Measurements from ENCODE around the gene ESPNL. TPM values are rescaled to one million over a fixed set of nuclear protein-coding genes. Genes with fewer than 3 reads are reported as not detected.

Gene ESPNL
- polyA plus RNA-seq, 1 donor (not counting 4 experiments of a cell fraction or from before 2014, with no cell fraction given): 0.16 TPM

- DNase-seq (ENCODE audit: low read depth, low spot score) (no peak), FAIRE-seq (no peak)
- Histone ChIP-seq H3K9me1 (ENCODE audit: control insufficient read depth, extremely low read depth, insufficient read depth, low read length) (no peaks in the 10 kb centered on the region), H3K36me3 (ENCODE audit: control insufficient read depth in 2 of 2, extremely low read depth in 1 of 2, insufficient read depth in 2 of 2, low read length in 2 of 2) (no peaks in the 10 kb centered on the region), H3K9me3 (ENCODE audit: control insufficient read depth, low read depth, low read length) (no peaks in the 10 kb centered on the region), H2AFZ (ENCODE audit: control insufficient read depth, low read length) (no peak overlapping the region), H3K27ac (ENCODE audit: control insufficient read depth, insufficient read depth, low read length) (no peak overlapping the region), H3K4me3 (ENCODE audit: control insufficient read depth in 2 of 3, extremely low read depth in 1 of 3, insufficient read depth in 2 of 3, low read depth in 1 of 3, low read length in 3 of 3) (no peak overlapping the region), H3K4me1 (ENCODE audit: control insufficient read depth, extremely low read depth, insufficient read depth, low read length) (no peaks in the 10 kb centered on the region), H3K4me2 (ENCODE audit: control insufficient read depth, extremely low read depth, insufficient read depth, low read depth, low read length) (no peak overlapping the region), H3K27me3 (ENCODE audit: control insufficient read depth, extremely low read depth, insufficient read depth, low read length) (no peaks in the 10 kb centered on the region), H3K79me2 (ENCODE audit: control insufficient read depth, insufficient read depth, low read length) (no peaks in the 10 kb centered on the region), H4K20me1 (ENCODE audit: control insufficient read depth, extremely low read depth, insufficient read depth, low read length) (no peaks in the 10 kb centered on the region), H3K9ac (ENCODE audit: control insufficient read depth, extremely low read depth, insufficient read depth, low read length) (no peak overlapping the region)
- dilution Hi-C loops (cut with MboI; ENCODE audit: extremely low pct_ligation_motif_present, low sequenced_read_pairs): no loop called here
- TF ChIP-seq EZH2 (IDR thresholded peaks at IDR 0.05; ENCODE audit: low read length) (no peak), CTCF (optimal IDR thresholded peaks at IDR 0.05 in 1 of 3, IDR thresholded peaks at IDR 0.05 in 1 of 3, conservative IDR thresholded peaks at IDR 0.05 in 1 of 3; ENCODE audit: extremely low read depth in 1 of 3, insufficient read depth in 2 of 3, low read length in 3 of 3) (peak in 2 of 3 experiments; percentile 32 to 42)
Observed at GRCh38 chr2:238106698-238107524, 6.8 kb downstream of the ESPNL start.

- H3K9me3 ChIP-seq (ENCODE audit: control insufficient read depth, low read depth, low read length): no peaks in the 10 kb centered on the region
- no peak overlapping the region for H3K27ac ChIP-seq (ENCODE audit: control insufficient read depth, insufficient read depth, low read length)
- no peak for DNase-seq (ENCODE audit: low read depth, low spot score)
- no peaks in the 10 kb centered on the region for H3K36me3 ChIP-seq (ENCODE audit: control insufficient read depth in 2 of 2, extremely low read depth in 1 of 2, insufficient read depth in 2 of 2, low read length in 2 of 2)
- no peaks in the 10 kb centered on the region for H3K79me2 ChIP-seq (ENCODE audit: control insufficient read depth, insufficient read depth, low read length)
- no peak overlapping the region for H2AFZ ChIP-seq (ENCODE audit: control insufficient read depth, low read length)
- TF ChIP-seq CTCF (optimal IDR thresholded peaks at IDR 0.05 in 1 of 3, IDR thresholded peaks at IDR 0.05 in 1 of 3, conservative IDR thresholded peaks at IDR 0.05 in 1 of 3; ENCODE audit: extremely low read depth in 1 of 3, insufficient read depth in 2 of 3, low read length in 3 of 3) (no peak), EZH2 (IDR thresholded peaks at IDR 0.05; ENCODE audit: low read length) (no peak)
- H3K9me1 ChIP-seq (ENCODE audit: control insufficient read depth, extremely low read depth, insufficient read depth, low read length): no peaks in the 10 kb centered on the region
- no peak for FAIRE-seq
- no peak overlapping the region for H3K9ac ChIP-seq (ENCODE audit: control insufficient read depth, extremely low read depth, insufficient read depth, low read length)
- H3K4me3 ChIP-seq (ENCODE audit: control insufficient read depth in 2 of 3, extremely low read depth in 1 of 3, insufficient read depth in 2 of 3, low read depth in 1 of 3, low read length in 3 of 3): no peak overlapping the region
- no peaks in the 10 kb centered on the region for H3K27me3 ChIP-seq (ENCODE audit: control insufficient read depth, extremely low read depth, insufficient read depth, low read length)
- no peaks in the 10 kb centered on the region for H4K20me1 ChIP-seq (ENCODE audit: control insufficient read depth, extremely low read depth, insufficient read depth, low read length)
- H3K4me1 ChIP-seq (ENCODE audit: control insufficient read depth, extremely low read depth, insufficient read depth, low read length): no peaks in the 10 kb centered on the region
- no peak overlapping the region for H3K4me2 ChIP-seq (ENCODE audit: control insufficient read depth, extremely low read depth, insufficient read depth, low read depth, low read length)
- dilution Hi-C loops (cut with MboI; ENCODE audit: extremely low pct_ligation_motif_present, low sequenced_read_pairs): no loop called here
Observed at GRCh38 chr2:238107525-238108422, 7.6 kb downstream of the ESPNL start.
